Measurements from ENCODE around the gene FGB. TPM values are rescaled to one million over a fixed set of nuclear protein-coding genes. Genes with fewer than 3 reads are reported as not detected.

FGB gene
- polyA plus RNA-seq, 2 of the 4 experiments (the other 2 are of a cell fraction) = 13.8 to 169 TPM

GRCh38 chr4:154560419-154560801, 2.4 kb upstream of the FGB start:
- FAIRE-seq = no peak
- peak overlapping the region; percentile 42 to 74 for H3K27ac ChIP-seq
- CTCF ChIA-PET = interaction anchor here (1.3 to 8.8 kb wide), 7 partner anchors 9 to 61 kb away, joined by 3 to 214 read pairs (median 12); partner anchors contain the start of gene PLRG1
- DNase-seq (ENCODE audit: low read depth in 1 of 2, low spot score in 1 of 2) = no peak
- peak in 1 of 2 experiments; percentile 62; a peak in 3 of 6 replicates for ATAC-seq
- TF ChIP-seq RAD21 (conservative IDR thresholded peaks at IDR 0.05 in 1 of 2, IDR thresholded peaks at IDR 0.05 in 1 of 2) (no peak), KDM5A (IDR thresholded peaks at IDR 0.05) (no peak), BHLHE40 (IDR thresholded peaks at IDR 0.05; ENCODE audit: low read depth, low read length) (no peak), RNF2 (IDR thresholded peaks at IDR 0.05; ENCODE audit: borderline replicate concordance, low read depth) (no peak), JUN (IDR thresholded peaks at IDR 0.05) (no peak), CBX2 (IDR thresholded peaks at IDR 0.05; ENCODE audit: borderline replicate concordance, low read depth) (no peak)
- no peaks in the 10 kb centered on the region for H3K9me3 ChIP-seq
- WGBS (ENCODE audit: missing lambda C conversion rate) = 36% methylated on average over 1 of the region's 1 CpG
- POLR2A ChIA-PET = no interaction called here
- H3K4me3 ChIP-seq = no peak overlapping the region
- H3K4me2 ChIP-seq = peak overlapping the region; percentile 64
- H3K4me1 ChIP-seq = peaks cover 51% of the 10 kb centered on the region

GRCh38 chr4:154560824-154561231, 2.0 kb upstream of the FGB start:
- Histone ChIP-seq H3K4me1 (peaks cover 51% of the 10 kb centered on the region), H3K27ac (peak overlapping the region; percentile 42 to 74), H3K4me2 (peak overlapping the region; percentile 64), H3K4me3 (no peak overlapping the region), H3K9me3 (no peaks in the 10 kb centered on the region)
- POLR2A ChIA-PET = no interaction called here
- peak; percentile 76; the same call in 1 of the 2 replicates for TF ChIP-seq GATA3 (IDR thresholded peaks at IDR 0.05; ENCODE audit: borderline replicate concordance)
- TF ChIP-seq MAZ (IDR thresholded peaks at IDR 0.05; ENCODE audit: borderline replicate concordance, low read depth, low read length) = no peak
- no peak for TF ChIP-seq HOXA7 (CRISPR knock-in tag; IDR thresholded peaks at IDR 0.05)
- peak in 1 of 2 experiments; percentile 21; a peak in 1 of 5 replicates for TF ChIP-seq EP300 (IDR thresholded peaks at IDR 0.05)
- no peak for TF ChIP-seq NPAS2 (CRISPR knock-in tag; IDR thresholded peaks at IDR 0.05; ENCODE audit: borderline replicate concordance)
- TF ChIP-seq CBX8 (IDR thresholded peaks at IDR 0.05) = no peak
- peak in 1 of 2 experiments; percentile 65; a peak in 2 of 4 replicates for TF ChIP-seq CEBPB (IDR thresholded peaks at IDR 0.05)
- TF ChIP-seq FOSL2 (IDR thresholded peaks at IDR 0.05) = no peak
- TF ChIP-seq FOSL2 (CRISPR knock-in tag; IDR thresholded peaks at IDR 0.05) = peak; percentile 70
- TF ChIP-seq JUNB (IDR thresholded peaks at IDR 0.05) = 0 out of 2 replicates have a peak, but pooled peaks have one; percentile 25
- DNase-seq (ENCODE audit: low read depth in 1 of 2, low spot score in 1 of 2) = peak in 1 of 2 experiments; percentile 71
- peak; percentile 64 to 80 for ATAC-seq
- FAIRE-seq = peak; percentile 59
- CTCF ChIA-PET = interaction anchor here (1.3 to 8.8 kb wide), 4 partner anchors 8 to 61 kb away, joined by 3 to 214 read pairs (median 18); partner anchors contain the start of gene PLRG1
- WGBS (ENCODE audit: missing lambda C conversion rate) = 0% methylated on average over 4 of the region's 4 CpGs

GRCh38 chr4:154564311-154564710, 1.5 kb downstream of the FGB start:
- DNase-seq (ENCODE audit: low read depth in 1 of 2, low spot score in 1 of 2) (no peak), FAIRE-seq (no peak), ATAC-seq (no peak)
- POLR2A ChIA-PET = no interaction called here
- CTCF ChIA-PET = interaction anchor here (1.6 kb wide), 1 partner anchor 55 kb away, joined by 4 read pairs; no protein-coding TSS in a partner anchor
- WGBS (ENCODE audit: missing lambda C conversion rate) = 34% methylated on average over 1 of the region's 1 CpG
- H3K4me1 ChIP-seq = peaks cover 80% of the 10 kb centered on the region
- H3K27ac ChIP-seq = peak overlapping the region in 1 of 2 experiments; percentile 74; a peak in 3 of 6 replicates
- H3K4me2 ChIP-seq = peak overlapping the region; percentile 64
- H3K9me3 ChIP-seq = no peaks in the 10 kb centered on the region
- TF ChIP-seq NFE2L2 (conservative IDR thresholded peaks at IDR 0.05; ENCODE audit: low read length) (no peak), RCOR1 (IDR thresholded peaks at IDR 0.05; ENCODE audit: low read depth, low read length) (no peak), POLR2A (IDR thresholded peaks at IDR 0.05; ENCODE audit: low read length) (no peak), HOXA7 (CRISPR knock-in tag; IDR thresholded peaks at IDR 0.05) (no peak), EP300 (IDR thresholded peaks at IDR 0.05) (no peak), CTCF (IDR thresholded peaks at IDR 0.05) (no peak)
- H3K4me3 ChIP-seq = peak overlapping the region; percentile 32

- DNase-seq (ENCODE audit: low read depth in 1 of 2, low spot score in 1 of 2) (no peak), ATAC-seq (no peak), FAIRE-seq (no peak)
- ChIA-PET POLR2A (no interaction called here), CTCF (interaction anchor here (1.6 kb wide), 1 partner anchor 53 kb away, joined by 4 read pairs; no protein-coding TSS in a partner anchor)
- 86% methylated on average over 6 of the region's 6 CpGs for WGBS (ENCODE audit: missing lambda C conversion rate)
- Histone ChIP-seq H3K27ac (0 out of 6 replicates have a peak overlapping the region, but pooled peaks of 1 of the 2 experiments have one; percentile 33), H3K4me2 (no peak overlapping the region), H3K4me1 (peaks cover 70% of the 10 kb centered on the region), H3K9me3 (no peaks in the 10 kb centered on the region), H3K4me3 (no peak overlapping the region)
- TF ChIP-seq CTCF (IDR thresholded peaks at IDR 0.05) = no peak
- no peak for TF ChIP-seq JUN (IDR thresholded peaks at IDR 0.05)
- TF ChIP-seq PBX3 (IDR thresholded peaks at IDR 0.05) = no peak
- TF ChIP-seq MAZ (IDR thresholded peaks at IDR 0.05; ENCODE audit: borderline replicate concordance, low read depth, low read length) = no peak
- TF ChIP-seq HOXB13 (CRISPR knock-in tag; IDR thresholded peaks at IDR 0.05; ENCODE audit: low read depth) = no peak
- no peak for TF ChIP-seq KDM1A (IDR thresholded peaks at IDR 0.05; ENCODE audit: low read depth)
- TF ChIP-seq JUNB (IDR thresholded peaks at IDR 0.05) = no peak
- no peak for TF ChIP-seq HDAC2 (IDR thresholded peaks at IDR 0.05)
- no peak for TF ChIP-seq POLR2AphosphoS2 (conservative IDR thresholded peaks at IDR 0.05; ENCODE audit: low read length)
- TF ChIP-seq ZC3H11A (IDR thresholded peaks at IDR 0.05) = no peak
- TF ChIP-seq BHLHE40 (IDR thresholded peaks at IDR 0.05; ENCODE audit: low read depth, low read length) = no peak
- TF ChIP-seq FOSB (CRISPR knock-in tag; IDR thresholded peaks at IDR 0.05) = no peak
- no peak for TF ChIP-seq HOXA7 (CRISPR knock-in tag; IDR thresholded peaks at IDR 0.05)
- TF ChIP-seq POLR2A (IDR thresholded peaks at IDR 0.05; ENCODE audit: low read length) = no peak
Observed at GRCh38 chr4:154565704-154566103, 2.9 kb downstream of the FGB start.

All from A549 (cell line).